NCI-H2171 treated with DMSO at 0.1 percent for 48 hours (cell line): Measurements from ENCODE around the gene CAMK1.

ENCODE experiments used
- DNase-seq: peaks from one replicate; lab custom pipeline; 2025; lab: John Stamatoyannopoulos, UW

CAMK1 gene

DNA sequence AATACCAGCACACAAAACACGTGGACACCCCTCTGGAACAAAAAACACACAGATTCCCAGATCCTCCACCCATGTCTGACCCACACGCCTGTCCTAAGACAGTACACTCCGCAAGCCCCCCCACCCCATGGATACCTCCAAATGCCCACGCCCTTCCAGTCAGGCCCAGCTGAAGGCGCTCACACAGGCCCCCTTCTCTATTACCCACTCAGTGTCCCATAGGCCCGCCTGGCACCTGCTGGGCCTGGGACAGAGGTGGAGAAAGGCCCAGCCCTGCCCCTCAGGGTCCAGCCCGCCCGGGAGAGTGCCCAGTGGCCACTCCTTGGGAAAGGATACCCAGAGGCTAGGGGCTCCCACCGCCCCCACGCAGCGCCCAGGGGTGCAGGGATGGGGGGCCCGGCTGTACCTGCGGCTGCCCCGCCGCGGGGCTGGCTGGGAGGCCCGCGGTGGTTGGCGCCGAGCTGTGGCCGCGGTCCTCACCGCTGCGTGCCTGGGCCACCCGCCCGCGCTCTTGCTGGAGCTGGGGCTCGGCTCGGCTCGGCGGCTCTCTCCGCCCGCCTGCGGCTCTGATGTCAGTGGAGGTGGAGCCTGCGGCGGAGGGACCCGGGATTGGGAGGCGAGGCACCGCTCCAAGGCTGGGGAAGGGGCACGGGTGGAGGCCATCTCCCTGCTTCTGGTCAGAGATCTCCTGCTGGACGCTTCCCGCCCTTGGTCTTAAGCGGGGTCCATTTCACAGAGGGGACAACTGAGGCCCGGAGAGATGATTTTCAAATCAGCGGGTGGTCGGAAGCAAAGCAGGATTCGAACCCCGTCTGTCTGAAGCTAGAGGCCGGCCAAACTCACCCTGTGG lies at the start of gene CAMK1:
Gene CAMK1 (minus strand): TSS at position 522 of the 850 bp plus-strand sequence. CDS start 2,198 bp downstream, outside the sequence.
- peak; percentile 40 for DNase-seq

- no peak for DNase-seq
Observed at GRCh38 chr3:9818666-9819335, 49.1 kb upstream of the CAMK1 start.

DNA sequence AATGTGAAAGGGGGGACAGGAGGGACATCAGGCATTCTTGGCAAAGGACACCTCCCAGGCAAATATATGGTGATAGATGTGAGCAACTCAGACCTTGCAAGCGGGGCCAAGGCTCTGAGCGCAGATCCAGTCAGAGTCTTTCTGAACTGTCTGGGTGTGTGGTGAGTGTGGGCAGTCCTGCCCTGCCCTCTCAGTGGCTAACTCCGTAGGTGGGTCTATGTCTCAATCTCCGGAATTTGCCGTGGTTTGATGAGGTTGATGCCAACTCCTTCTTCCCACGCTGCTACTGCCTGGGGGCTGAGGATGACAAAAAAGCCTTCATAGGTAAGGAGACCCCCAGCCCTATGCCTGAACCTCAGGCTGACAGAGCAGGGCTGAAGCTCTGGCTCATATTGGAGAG lies 47.7 kb upstream of the CAMK1 start:
- DNase-seq, result no peak

- DNase-seq, result no peak
Observed at GRCh38 chr3:9815986-9816385, 46.2 kb upstream of the CAMK1 start.

DNA sequence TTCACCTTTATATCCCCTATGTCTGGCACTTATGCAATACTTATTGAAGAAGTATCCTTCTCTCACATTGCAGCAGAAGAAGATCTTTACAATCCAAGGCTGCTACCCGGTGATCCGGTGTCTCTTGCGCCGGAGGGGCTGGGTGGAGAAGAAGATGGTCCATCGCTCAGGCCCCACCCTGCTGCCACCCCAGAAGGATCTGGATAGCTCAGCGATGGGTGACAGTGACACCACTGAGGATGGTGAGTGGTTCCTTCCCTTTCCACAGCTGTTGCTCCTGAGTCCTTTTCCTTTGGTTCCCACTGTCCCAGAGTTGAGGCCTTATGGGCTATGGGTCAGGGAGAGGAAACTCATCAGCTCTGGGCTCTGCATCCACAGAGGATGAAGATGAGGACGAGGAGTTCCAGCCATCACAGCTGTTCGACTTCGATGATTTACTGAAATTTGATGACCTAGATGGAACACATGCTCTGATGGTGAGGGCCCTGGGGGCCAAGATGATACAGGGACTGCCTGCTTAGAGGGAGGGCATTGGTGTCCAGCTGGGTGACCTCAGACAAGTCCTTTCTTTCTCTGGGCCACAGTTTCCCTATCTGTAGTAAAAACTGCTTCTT lies 43.2 kb upstream of the CAMK1 start:
- DNase-seq, result no peak

DNA sequence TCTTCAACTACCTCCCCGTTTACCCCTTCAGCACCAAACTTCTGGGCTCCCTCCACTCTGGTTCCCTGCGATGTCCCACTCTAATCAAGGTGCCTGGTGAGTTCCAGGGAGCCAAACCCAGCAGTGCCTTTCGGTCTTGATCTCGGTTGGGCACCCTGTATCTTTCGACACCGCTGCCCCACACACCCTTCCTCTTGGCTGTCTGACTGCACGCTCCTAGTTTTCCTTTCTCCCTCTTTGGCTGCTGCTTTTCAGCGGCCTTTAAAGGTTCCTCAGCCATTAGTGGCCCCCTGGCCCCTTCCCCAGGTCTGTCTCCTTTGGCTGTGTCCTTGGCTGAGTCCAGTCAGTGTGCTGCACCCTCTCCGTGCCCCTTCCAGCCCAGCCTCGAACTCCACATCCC lies 41.1 kb upstream of the CAMK1 start:
- no peak for DNase-seq

DNA sequence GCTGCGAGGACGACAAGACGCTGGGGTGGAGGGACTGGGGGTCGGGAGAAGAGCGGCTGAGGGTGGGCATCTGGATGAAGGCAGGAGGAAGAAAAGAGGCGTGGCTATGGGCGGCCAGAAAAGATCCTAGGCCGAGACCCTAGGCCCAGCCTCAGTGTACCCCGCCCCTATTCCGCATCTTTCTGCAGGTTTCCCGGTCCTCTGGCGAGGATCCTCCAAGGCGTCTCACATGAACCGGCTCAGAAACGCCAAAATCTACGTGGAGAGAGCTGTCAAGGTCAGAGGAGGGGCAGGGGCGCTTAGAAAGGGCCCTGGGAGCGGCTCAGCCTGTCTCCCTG lies 40.7 kb upstream of the CAMK1 start:
- no peak for DNase-seq

DNA sequence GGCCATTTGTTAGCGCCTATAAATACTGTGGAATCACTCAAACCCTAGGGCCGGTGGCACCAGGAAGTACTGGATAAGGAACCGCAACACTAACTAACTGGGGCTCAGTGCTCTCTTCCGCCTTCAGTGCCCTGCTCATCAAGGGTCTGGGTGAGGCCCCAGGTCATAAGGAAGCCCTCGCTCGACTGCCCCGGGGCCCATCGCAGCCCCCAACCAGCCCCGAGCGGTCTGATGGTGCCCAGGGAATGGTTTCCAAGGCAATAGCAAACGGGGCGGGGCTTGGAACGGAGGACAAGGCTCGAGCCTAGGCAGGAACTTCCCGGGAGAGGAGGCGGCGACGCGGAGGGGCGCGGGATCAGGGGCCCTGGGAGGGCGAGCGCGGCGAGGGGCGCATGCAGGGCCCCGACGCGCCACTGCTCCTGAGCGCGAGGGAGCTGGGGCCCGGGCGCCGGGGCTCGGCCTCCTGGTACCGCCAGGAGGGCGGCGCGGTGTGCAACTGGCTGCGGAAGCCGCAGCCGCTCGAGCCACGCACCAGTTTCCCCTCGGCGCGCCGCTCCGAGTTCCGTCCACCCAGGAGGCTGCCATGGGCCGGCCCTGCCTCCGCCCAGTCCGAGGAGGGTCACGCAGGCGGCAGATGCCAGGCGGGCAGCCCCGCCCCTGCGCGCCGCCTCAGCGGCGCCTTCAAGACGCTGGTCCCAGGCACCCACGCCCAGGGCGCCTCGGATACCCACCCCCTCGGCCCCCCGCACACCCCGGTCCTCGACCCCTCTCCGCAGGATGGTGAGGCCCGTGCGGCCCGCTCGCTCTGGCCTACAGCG lies 40.1 kb upstream of the CAMK1 start, which contains the start of gene TTLL3:
Gene TTLL3 (plus strand): TSS at position 648 of the 818 bp plus-strand sequence. CDS start 400 bp downstream, outside the sequence.
- peak; percentile 54 for DNase-seq

- peak; percentile 28 for DNase-seq
Observed at GRCh38 chr3:9809239-9809614, 39.5 kb upstream of the CAMK1 start.

- peak; percentile 55 for DNase-seq
Observed at GRCh38 chr3:9808345-9809037, 38.7 kb upstream of the CAMK1 start.

DNA sequence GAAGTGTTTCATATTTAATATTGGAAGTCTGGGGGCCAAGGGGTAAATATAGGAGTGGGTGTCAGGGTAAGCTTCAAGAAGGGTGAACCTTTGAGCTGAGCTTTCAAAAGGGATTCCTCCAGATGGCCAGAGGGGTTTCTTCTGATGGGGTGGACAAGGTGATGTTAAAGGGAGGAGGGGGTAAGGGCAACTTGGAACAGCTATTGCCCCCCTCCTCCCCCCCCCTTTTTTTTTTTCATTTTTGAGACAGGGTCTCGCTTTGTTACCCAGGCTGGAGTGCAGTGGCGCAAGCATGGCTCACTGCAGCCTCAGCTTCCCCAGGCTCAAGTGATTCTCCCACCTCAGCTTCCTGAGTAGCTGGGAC lies 38.2 kb upstream of the CAMK1 start:
- DNase-seq, result no peak

DNA sequence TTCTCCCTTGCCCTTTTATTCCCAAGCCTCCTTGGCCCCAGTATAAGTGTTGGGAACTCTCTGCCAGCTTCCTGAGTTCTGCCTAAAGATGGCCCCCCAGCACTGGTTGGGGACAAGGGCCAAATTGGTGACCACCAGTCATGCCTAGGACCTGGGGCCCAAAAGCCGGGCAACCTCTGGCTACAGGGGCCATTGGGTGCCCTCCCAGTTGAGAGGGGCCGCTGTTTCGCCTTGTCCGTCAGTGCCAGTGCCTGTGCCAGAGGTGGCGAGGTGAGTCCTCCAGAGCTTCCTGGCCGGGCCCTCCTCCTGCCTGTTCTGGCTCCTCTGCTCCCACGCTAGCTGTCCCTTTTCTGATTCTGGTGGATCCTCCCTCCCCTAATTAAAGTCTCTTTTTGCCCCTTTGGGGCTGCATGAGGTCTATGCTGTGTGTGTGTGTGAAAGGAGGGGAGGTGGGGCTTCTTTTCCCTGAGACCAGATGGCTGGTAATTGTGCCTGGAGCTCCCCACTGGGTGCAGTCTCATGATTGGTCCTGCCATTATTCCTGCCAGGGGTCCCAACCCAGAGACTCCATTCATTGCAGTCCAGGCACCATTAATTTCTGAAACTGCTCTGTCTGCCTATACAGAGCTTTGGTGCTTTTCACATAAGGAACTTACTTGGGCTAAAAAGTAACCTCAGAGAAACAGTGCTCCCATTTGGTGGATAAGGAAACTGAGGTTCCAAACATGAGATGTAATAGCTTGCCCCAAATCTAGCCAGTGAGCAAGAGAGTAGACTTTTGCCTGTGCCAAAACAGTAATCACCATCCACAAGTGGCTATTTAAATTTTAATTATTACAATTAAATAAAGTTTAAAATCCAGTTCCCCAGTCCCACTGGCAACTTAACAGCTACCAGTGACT lies 37.2 kb upstream of the CAMK1 start:
- peak; percentile 59 for DNase-seq

DNA sequence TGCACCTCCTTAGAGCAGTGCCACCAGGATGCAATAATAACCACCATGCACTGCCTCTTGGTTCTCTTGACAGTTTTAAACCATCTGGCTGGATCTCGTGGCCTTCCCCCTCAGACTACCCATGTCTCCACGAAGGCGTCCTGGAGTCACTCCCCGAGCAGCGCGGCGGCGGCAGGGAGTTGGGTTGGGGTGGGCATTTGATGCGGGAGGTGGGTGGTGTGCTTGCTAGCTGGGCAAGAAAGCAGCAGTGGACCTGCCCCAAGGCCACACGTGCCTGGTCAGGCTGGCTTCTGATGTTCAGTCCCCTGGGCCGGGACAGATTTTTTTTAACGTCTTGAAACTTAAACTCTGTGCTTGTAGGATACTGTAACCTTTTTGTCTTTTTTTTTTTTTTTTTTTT lies 36.4 kb upstream of the CAMK1 start:
- DNase-seq, result no peak

- no peak for DNase-seq
Observed at GRCh38 chr3:9804996-9805395, 35.2 kb upstream of the CAMK1 start.

- no peak for DNase-seq
Observed at GRCh38 chr3:9803494-9803893, 33.7 kb upstream of the CAMK1 start.

- DNase-seq, result no peak
Observed at GRCh38 chr3:9800529-9800928, 30.8 kb upstream of the CAMK1 start.

- DNase-seq, result no peak
Observed at GRCh38 chr3:9797196-9797945, 27.6 kb upstream of the CAMK1 start.

- DNase-seq, result no peak
Observed at GRCh38 chr3:9795207-9795606, 25.5 kb upstream of the CAMK1 start.

GRCh38 chr3:9794400-9794799 lies 24.7 kb upstream of the CAMK1 start:
- no peak for DNase-seq
